Measurements from ENCODE around the gene USP54. TPM values are rescaled to one million over a fixed set of nuclear protein-coding genes. Genes with fewer than 3 reads are reported as not detected.
A peak's percentile ranks its signal among the peaks of the same experiment; 100 is the strongest.
"Not testable (repeated sequence)": the region's sequence is repeated elsewhere in the genome, so short reads cannot be mapped to it uniquely, and the experiment has no call there.

The USP54 gene
- total RNA-seq, 1 experiment from 2014 or later = 43.7 TPM

GRCh38 chr10:73588656-73589055, 2.5 kb downstream of the USP54 start:
- peak; percentile 37 for DNase-seq (ENCODE audit: low spot score)

GRCh38 chr10:73586583-73586984, 4.6 kb downstream of the USP54 start:
- peak; percentile 81 for DNase-seq (ENCODE audit: low spot score)

GRCh38 chr10:73585327-73585726, 5.8 kb downstream of the USP54 start:
- DNase-seq (ENCODE audit: low spot score) = no peak

GRCh38 chr10:73584737-73585136, 6.4 kb downstream of the USP54 start:
- DNase-seq (ENCODE audit: low spot score) = no peak

- no peak for DNase-seq (ENCODE audit: low spot score)
Measured at GRCh38 chr10:73581918-73582317, 9.2 kb downstream of the USP54 start.

- not testable (repeated sequence) for DNase-seq (ENCODE audit: low spot score)
Measured at GRCh38 chr10:73578927-73579326, 12.2 kb downstream of the USP54 start.

GRCh38 chr10:73577788-73578187, 13.4 kb downstream of the USP54 start:
- DNase-seq (ENCODE audit: low spot score) = peak; percentile 28

- no peak for DNase-seq (ENCODE audit: low spot score)
Measured at GRCh38 chr10:73576890-73577591, 14.1 kb downstream of the USP54 start.

- no peak for DNase-seq (ENCODE audit: low spot score)
Measured at GRCh38 chr10:73576178-73576889, 14.8 kb downstream of the USP54 start.

GRCh38 chr10:73567025-73567424, 24.1 kb downstream of the USP54 start:
- DNase-seq (ENCODE audit: low spot score) = not testable (repeated sequence)

GRCh38 chr10:73561192-73561591, 29.9 kb downstream of the USP54 start:
- no peak for DNase-seq (ENCODE audit: low spot score)

- DNase-seq (ENCODE audit: low spot score) = no peak
Measured at GRCh38 chr10:73559590-73559989, 31.6 kb downstream of the USP54 start.

GRCh38 chr10:73556855-73557254, 34.3 kb downstream of the USP54 start:
- no peak for DNase-seq (ENCODE audit: low spot score)

GRCh38 chr10:73554721-73555120, 36.4 kb downstream of the USP54 start:
- DNase-seq (ENCODE audit: low spot score) = no peak

GRCh38 chr10:73553761-73554160, 37.4 kb downstream of the USP54 start:
- no peak for DNase-seq (ENCODE audit: low spot score)

GRCh38 chr10:73552819-73553715, 38.1 kb downstream of the USP54 start:
- DNase-seq (ENCODE audit: low spot score) = no peak

- DNase-seq (ENCODE audit: low spot score) = no peak
Measured at GRCh38 chr10:73551515-73551914, 39.6 kb downstream of the USP54 start.

GRCh38 chr10:73545357-73545756, 45.8 kb downstream of the USP54 start:
- no peak for DNase-seq (ENCODE audit: low spot score)

- DNase-seq (ENCODE audit: low spot score) = no peak
Measured at GRCh38 chr10:73537709-73538108, 53.4 kb downstream of the USP54 start.

GRCh38 chr10:73537288-73537687, 53.9 kb downstream of the USP54 start:
- DNase-seq (ENCODE audit: low spot score) = no peak

- no peak for DNase-seq (ENCODE audit: low spot score)
Measured at GRCh38 chr10:73534857-73535256, 56.3 kb downstream of the USP54 start.
